AG04449 (cell line): ENCODE measurements around the gene MINDY2.

Experiments
- CTCF ChIA-PET: fragments of 350-600 bp; formaldehyde crosslinking; extraction: SDS; loops from one replicate; lab custom pipeline; 2021; ENCODE audit warnings: antibody characterized with exemption; lab: Yijun Ruan, JAX
- POLR2A ChIA-PET: fragments of 400-600, 350-600 bp; formaldehyde crosslinking; extraction: SDS; loops from one replicate; lab custom pipeline; 2020; ENCODE audit warnings: antibody characterized with exemption, inconsistent platforms; lab: Yijun Ruan, JAX
- DNase-seq: peaks from one replicate; pipeline ENCODE4 v3.0.0-alpha.2; 2010; ENCODE audit warnings: low read depth, low spot score
- H3K4me3 ChIP-seq: 2 replicates; pipeline ENCODE4 v1.5.1; 2011; ENCODE audit warnings: low read depth, mild to moderate bottlenecking, control low read depth, low read length
- TF ChIP-seq, protein P1 (sequence below): IDR thresholded peaks from one replicate; pipeline ENCODE4 v1.5.1; 2011; ENCODE audit warnings: mild to moderate bottlenecking, moderate library complexity, low read length, control low read depth, inconsistent platforms; ENCODE audit not compliant: insufficient read depth; ENCODE audit errors: missing control alignments

The MINDY2 gene, protein sequence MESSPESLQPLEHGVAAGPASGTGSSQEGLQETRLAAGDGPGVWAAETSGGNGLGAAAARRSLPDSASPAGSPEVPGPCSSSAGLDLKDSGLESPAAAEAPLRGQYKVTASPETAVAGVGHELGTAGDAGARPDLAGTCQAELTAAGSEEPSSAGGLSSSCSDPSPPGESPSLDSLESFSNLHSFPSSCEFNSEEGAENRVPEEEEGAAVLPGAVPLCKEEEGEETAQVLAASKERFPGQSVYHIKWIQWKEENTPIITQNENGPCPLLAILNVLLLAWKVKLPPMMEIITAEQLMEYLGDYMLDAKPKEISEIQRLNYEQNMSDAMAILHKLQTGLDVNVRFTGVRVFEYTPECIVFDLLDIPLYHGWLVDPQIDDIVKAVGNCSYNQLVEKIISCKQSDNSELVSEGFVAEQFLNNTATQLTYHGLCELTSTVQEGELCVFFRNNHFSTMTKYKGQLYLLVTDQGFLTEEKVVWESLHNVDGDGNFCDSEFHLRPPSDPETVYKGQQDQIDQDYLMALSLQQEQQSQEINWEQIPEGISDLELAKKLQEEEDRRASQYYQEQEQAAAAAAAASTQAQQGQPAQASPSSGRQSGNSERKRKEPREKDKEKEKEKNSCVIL

DNA sequence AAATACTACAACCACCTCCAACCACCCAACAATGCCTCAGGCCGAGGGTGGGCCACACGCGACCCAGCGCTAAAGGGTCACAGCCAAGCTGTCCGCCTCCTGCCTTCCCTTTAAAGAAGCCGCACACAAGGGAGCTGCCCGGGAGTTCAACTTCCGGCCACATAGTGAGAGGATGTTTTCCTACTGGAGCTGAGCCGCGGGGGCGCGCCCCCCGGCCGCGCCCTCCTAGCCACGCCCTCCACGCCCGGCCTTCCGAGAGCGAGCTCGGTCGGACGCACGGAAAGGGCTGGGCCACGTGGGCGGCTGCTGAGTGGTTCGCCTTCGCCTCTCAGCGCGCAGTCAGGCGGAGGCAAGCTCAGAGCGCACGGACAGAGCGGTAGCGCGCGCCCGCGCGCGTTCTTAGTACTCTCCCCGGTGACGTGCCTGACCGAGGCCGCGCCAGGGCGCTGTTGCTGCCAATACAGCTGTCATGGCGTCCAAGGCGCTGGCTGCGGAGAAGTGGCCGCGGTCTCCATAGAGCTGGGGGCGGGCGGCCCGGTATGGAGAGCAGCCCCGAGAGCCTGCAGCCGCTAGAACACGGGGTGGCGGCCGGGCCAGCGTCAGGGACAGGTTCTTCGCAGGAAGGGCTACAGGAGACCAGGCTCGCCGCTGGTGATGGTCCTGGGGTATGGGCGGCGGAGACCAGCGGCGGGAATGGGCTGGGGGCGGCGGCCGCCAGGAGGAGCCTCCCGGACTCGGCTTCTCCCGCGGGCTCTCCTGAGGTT lies at the start of gene MINDY2:
Gene MINDY2 (plus strand): TSS at position 446 of the 764 bp plus-strand sequence. CDS start 94 bp downstream, at position 540.
- POLR2A ChIA-PET = interaction anchor here (0.6 to 3.2 kb wide), 12 partner anchors 9 to 1622 kb away, joined by 3 to 44 read pairs (median 4); partner anchors contain the start of gene ADAM10
- TF ChIP-seq, protein P1, sequence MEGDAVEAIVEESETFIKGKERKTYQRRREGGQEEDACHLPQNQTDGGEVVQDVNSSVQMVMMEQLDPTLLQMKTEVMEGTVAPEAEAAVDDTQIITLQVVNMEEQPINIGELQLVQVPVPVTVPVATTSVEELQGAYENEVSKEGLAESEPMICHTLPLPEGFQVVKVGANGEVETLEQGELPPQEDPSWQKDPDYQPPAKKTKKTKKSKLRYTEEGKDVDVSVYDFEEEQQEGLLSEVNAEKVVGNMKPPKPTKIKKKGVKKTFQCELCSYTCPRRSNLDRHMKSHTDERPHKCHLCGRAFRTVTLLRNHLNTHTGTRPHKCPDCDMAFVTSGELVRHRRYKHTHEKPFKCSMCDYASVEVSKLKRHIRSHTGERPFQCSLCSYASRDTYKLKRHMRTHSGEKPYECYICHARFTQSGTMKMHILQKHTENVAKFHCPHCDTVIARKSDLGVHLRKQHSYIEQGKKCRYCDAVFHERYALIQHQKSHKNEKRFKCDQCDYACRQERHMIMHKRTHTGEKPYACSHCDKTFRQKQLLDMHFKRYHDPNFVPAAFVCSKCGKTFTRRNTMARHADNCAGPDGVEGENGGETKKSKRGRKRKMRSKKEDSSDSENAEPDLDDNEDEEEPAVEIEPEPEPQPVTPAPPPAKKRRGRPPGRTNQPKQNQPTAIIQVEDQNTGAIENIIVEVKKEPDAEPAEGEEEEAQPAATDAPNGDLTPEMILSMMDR = peak; percentile 51

DNA sequence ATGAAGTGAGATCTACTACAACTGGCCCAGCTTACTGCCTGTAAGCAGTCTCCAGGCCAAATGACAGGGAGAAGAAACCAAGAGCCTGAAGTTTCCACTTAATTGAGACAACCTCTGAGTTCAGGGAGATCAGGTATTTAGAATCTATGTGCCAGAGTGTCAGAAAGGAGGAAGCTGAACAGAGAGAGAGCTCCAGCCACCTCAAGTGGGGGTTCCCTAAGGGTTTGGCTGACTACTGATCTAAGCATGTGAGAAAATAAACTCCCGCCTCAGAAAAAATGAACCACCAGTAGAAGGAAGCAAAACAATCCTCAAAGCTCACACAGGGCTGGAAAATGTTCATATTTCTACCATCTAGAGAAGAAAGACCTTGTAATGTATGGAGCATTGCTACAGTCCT lies 46.6 kb upstream of the MINDY2 start:
- ChIA-PET CTCF (interaction anchor here (0.6 kb wide), 1 partner anchor 454 kb away, joined by 3 read pairs; no protein-coding TSS in a partner anchor), POLR2A (no interaction called here)
- TF ChIP-seq, protein P1 = no peak
- DNase-seq = no peak
- H3K4me3 ChIP-seq = no peak overlapping the region

More for the DNA sequence above, at the start of gene MINDY2:
- peak; percentile 90 for DNase-seq
- peak within 1 kb of the TSS; percentile 82 for H3K4me3 ChIP-seq
- CTCF ChIA-PET = interaction anchor here (0.9 to 3.3 kb wide), 18 partner anchors 10 to 758 kb away, joined by 3 to 17 read pairs (median 6); partner anchors contain the start of gene ADAM10

DNA sequence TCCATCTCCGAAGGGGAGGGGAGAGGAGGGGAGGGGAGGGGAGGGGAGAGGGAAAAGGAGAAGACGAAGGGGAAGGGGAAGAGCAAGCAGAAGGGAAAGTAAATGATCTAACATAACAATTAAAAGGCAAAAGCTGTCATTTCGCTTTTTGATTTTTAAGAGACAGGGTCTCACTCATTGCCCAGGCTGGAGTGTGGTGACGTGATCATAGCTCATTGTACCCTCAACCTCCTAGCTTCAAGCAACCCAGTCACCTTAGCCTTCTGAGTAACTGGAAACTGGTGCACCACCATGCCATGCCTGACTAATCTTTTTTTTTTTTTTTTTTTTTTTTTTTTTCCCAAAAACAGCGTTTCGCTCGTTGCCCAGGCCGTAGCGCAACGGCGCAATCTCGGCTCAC lies 44.2 kb upstream of the MINDY2 start:
- POLR2A ChIA-PET = no interaction called here
- H3K4me3 ChIP-seq = no peak overlapping the region
- CTCF ChIA-PET = no interaction called here
- TF ChIP-seq, protein P1 = no peak
- no peak for DNase-seq

DNA sequence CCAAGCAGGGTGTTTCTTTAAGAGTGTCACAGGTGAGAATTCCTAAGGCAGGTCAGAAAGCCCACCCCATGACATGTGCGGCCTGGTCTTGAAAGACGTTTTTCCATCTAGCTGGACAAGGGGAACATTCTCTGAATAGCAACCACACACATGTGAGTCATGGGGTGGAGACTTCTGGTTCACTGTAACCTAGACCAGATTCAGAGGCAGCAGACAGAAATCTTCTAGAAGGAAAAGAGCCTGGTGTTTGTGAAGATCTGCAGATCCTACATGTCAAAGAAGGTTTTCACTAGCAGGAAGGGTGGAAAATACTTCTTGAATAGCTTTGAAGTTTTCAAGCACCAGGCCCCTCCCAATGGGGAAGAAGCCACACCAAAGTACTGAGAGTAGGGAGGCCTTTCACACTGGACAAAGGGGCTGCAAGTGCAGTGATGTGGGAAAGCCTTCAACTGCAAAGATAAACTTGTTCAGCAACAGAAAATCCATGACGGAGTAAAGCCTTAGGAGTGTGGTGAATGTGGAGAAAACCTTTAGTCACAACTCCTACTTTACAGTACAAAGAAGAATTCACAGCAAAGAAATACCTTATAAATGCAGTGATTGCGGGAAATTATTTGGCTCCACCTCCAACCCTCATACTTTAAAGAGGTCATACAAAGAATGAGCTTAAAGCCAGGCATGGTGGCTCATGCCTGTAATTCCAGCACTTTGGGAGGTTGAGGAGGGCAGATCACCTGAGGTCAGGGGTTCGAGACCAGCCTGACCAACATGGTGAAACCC lies 39.2 kb upstream of the MINDY2 start:
- H3K4me3 ChIP-seq = no peak overlapping the region
- DNase-seq = no peak
- CTCF ChIA-PET = interaction anchor here (1.7 kb wide), 1 partner anchor 797 kb away, joined by 3 read pairs; no protein-coding TSS in a partner anchor
- POLR2A ChIA-PET = interaction anchor here (0.6 kb wide), 1 partner anchor 504 kb away, joined by 3 read pairs; no protein-coding TSS in a partner anchor
- TF ChIP-seq, protein P1 = no peak

DNA sequence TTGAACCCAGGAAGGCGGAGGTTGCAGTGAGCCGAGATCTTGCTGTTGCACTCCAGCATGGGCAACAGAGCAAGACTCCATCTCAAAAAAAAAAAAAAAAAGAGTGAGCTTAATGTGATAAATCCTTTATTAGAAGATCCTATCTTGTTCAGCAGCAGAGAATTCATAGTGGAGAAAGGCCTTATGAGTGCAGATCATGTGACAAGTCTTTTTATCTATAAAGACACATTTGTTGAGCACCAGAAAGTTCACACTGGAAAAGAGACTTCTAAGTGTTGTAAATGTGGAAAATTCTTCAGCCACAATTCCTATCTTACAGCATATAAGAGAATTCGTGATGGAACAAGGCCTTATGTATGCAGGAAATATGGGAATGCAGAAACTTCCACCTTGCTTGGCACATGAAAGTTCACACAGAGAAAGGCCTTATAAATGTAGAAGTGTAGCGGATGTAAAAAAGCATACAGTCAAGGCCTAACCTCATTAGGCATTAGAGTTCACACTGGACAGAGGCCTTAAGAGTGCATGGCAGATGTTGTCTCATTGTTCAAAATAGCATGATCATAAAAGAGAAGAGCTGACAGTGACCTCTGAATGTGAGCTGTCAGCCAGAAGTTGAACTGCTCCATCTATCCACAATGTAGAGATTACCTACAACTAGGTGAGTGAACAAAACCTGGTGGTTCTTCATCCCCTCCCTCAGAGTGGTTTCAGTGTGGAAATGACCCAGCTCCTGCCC lies 38.3 kb upstream of the MINDY2 start:
- no peak overlapping the region for H3K4me3 ChIP-seq
- CTCF ChIA-PET = interaction anchor here (1.7 kb wide), 1 partner anchor 796 kb away, joined by 3 read pairs; no protein-coding TSS in a partner anchor
- POLR2A ChIA-PET = no interaction called here
- TF ChIP-seq, protein P1 = no peak
- no peak for DNase-seq
